GM10266 (cell line): ENCODE data around the gene GTPBP3.
A peak's percentile ranks its signal among the peaks of the same experiment; 100 is the strongest.

Source experiments
- DNase-seq: peaks from one replicate; pipeline ENCODE4 v3.0.0; 2012; ENCODE audit errors: extremely low spot score
- CTCF ChIP-seq: IDR thresholded peaks from 2 replicates; pipeline ENCODE4 v1.5.1; 2012; ENCODE audit warnings: mild to moderate bottlenecking, low read depth; ENCODE audit not compliant: control insufficient read depth, insufficient read depth; ENCODE audit errors: missing control alignments

The GTPBP3 gene

GRCh38 chr19:17296976-17297375 lies 40.4 kb upstream of the GTPBP3 start:
- TF ChIP-seq CTCF = no peak
- DNase-seq = no peak

DNA sequence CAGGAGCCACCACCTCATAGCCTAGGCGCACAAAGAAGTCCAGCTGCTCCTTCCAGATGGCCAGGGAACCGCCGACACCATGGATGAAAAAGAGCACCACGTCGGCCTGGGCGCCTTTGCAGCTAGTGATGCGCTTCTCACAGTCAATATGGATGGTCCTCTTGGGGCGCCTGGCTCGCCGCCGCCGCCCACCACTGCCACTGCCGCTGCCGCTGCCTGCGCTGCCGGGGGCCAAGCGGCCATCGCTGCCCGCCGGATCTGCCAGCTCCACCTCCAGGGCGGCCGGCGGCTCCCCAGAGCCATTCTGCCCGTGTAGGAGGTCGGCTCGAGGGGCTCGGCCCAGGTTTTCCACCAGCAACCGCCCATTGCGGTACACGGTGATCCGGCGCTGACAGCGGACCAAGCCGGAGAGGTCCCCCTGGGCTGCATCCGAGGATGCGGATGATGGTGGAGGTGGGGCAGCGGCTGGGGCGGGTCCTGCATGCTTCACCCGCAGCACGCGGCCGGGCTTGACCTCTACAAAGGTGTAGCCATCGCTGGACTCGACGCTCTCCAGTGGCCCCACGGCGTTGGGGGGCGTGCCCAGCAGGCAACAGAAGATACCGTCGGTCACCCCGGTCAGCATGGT lies 36.2 kb upstream of the GTPBP3 start:
- no peak for TF ChIP-seq CTCF
- DNase-seq = no peak

GRCh38 chr19:17302391-17303166 lies 34.8 kb upstream of the GTPBP3 start:
- TF ChIP-seq CTCF = no peak
- no peak for DNase-seq

GRCh38 chr19:17303167-17303939 lies 34.0 kb upstream of the GTPBP3 start, which contains the start of gene ABHD8:
Gene ABHD8 (minus strand): TSS chr19:17303425. CDS start chr19:17301616, 1,809 bp downstream.
- TF ChIP-seq CTCF = peak; percentile 43
- peak; percentile 98 for DNase-seq

GRCh38 chr19:17303940-17304267 lies 33.4 kb upstream of the GTPBP3 start:
- TF ChIP-seq CTCF = no peak
- no peak for DNase-seq

GRCh38 chr19:17304386-17305215 lies 32.8 kb upstream of the GTPBP3 start:
- TF ChIP-seq CTCF = no peak
- no peak for DNase-seq

DNA sequence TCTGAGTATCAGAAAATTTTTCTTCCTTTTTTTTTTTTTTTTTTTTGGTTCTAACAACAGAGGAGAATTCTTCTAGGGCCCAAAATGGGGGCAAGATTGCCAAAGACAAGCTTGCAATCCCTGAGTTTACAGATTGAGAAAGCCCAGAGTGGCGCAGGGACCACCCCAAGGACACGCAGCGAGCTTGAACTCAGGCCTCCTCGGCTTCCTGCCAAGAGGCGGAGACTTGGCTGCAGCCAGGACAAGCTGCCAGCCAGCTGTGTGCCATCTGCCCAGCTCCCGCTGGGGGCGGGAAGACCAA lies 32.2 kb upstream of the GTPBP3 start:
- TF ChIP-seq CTCF = no peak
- DNase-seq = no peak
